ENCODE data around the gene PHF24. TPM values are rescaled to one million over a fixed set of nuclear protein-coding genes. Genes with fewer than 3 reads are reported as not detected.
"Not testable (repeated sequence)": the region's sequence is repeated elsewhere in the genome, so short reads cannot be mapped to it uniquely, and the experiment has no call there.

Gene PHF24
- total and polyA plus RNA-seq, 2 of the 4 experiments (the other 2 are of a cell fraction): 0.02 TPM; not detected in 1

DNA sequence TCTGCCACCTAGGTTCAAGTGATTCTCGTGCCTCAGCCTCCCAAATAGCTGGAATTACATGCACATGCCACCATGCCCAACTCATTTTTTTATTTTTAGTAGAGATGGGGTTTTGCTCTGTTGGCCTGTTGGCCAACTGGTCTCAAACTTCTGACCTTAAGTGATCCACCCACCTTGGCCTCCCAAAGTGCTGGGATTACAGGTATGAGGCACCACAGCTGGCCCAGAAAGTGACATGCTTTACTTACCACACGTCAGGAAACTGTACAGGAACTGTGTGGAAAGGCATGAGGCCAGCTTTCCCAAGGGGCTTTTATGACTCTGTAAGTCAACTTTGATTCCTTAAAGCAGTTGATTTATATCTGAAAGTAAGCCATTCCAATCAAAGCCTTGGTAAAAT, 56.4 kb downstream of the PHF24 start:
- Histone ChIP-seq H3K4ac (ENCODE audit: low read depth, low read length) (no peak overlapping the region), H3K9me1 (ENCODE audit: insufficient read depth, low read length) (no peaks in the 10 kb centered on the region), H4K91ac (ENCODE audit: insufficient read depth, low read depth, low read length) (no peak overlapping the region), H3K36me3 (ENCODE audit: control insufficient read depth, insufficient read depth, low read length) (peaks cover 7% of the 10 kb centered on the region), H3K56ac (ENCODE audit: extremely low read depth, insufficient read depth, low read length) (no peak overlapping the region), H3K27me3 (ENCODE audit: control insufficient read depth, insufficient read depth, low read length) (no peaks in the 10 kb centered on the region), H3K9ac (ENCODE audit: low read depth, low read length) (no peak overlapping the region), H3K14ac (replicated peaks; ENCODE audit: low read depth, low read length) (no peak overlapping the region), H3K18ac (ENCODE audit: low read depth, low read length) (no peak overlapping the region), H3K9me3 (ENCODE audit: control insufficient read depth, insufficient read depth, low read length) (peaks cover 8% of the 10 kb centered on the region), H2BK5ac (ENCODE audit: low read depth, low read length, poor library complexity, severe bottlenecking) (no peak overlapping the region), H3K79me1 (ENCODE audit: low read depth in 1 of 2, low read length in 2 of 2) (no peaks in the 10 kb centered on the region), H2BK15ac (ENCODE audit: low read depth, low read length) (no peak overlapping the region), H3K4me1 (ENCODE audit: control insufficient read depth, insufficient read depth, low read length) (no peaks in the 10 kb centered on the region), H2AK5ac (ENCODE audit: low read depth, low read length) (no peak overlapping the region), H2AFZ (replicated peaks; ENCODE audit: low read length, poor library complexity) (no peak overlapping the region), H2BK120ac (ENCODE audit: low read depth, low read length) (no peak overlapping the region), H3K4me3 (ENCODE audit: insufficient read depth, low read depth, low read length) (no peak overlapping the region), H4K20me1 (ENCODE audit: insufficient read depth, low read length) (no peaks in the 10 kb centered on the region), H2BK20ac (ENCODE audit: low read depth, low read length) (no peak overlapping the region), H2AK9ac (replicated peaks; ENCODE audit: low read depth, low read length, poor library complexity) (no peak overlapping the region), H4K5ac (ENCODE audit: low read depth, low read length) (no peak overlapping the region), H3K27ac (ENCODE audit: insufficient read depth, low read length) (no peak overlapping the region), H4K8ac (ENCODE audit: low read depth in 2 of 2, low read length in 2 of 2) (no peak overlapping the region), H3K4me2 (ENCODE audit: low read depth, low read length) (no peak overlapping the region), H3K23ac (ENCODE audit: low read depth, low read length) (no peak overlapping the region)
- DNase-seq: no peak
- dilution Hi-C loops (cut with HindIII; ENCODE audit: low sequenced_read_pairs, unreplicated experiment) (no loop called here), intact Hi-C loops (cut with micrococcal nuclease) (no loop called here), in situ Hi-C loops (cut with MboI; ENCODE audit: low sequenced_read_pairs) (no loop called here)
- BruUV-seq (replicated peaks): no TSS peak
- no peak for ATAC-seq (ENCODE audit: low read depth)
- no CpG with 5 or more reads among the region's 2 CpGs for WGBS, 2 experiments (ENCODE audit: extremely low coverage in 2 of 2, insufficient read length in 1 of 2)
- TF ChIP-seq RFX5 (IDR thresholded peaks at IDR 0.05; ENCODE audit: low read depth, low read length) (no peak), NFE2L2 (IDR thresholded peaks at IDR 0.05; ENCODE audit: low read depth, low read length) (no peak), RAD21 (IDR thresholded peaks at IDR 0.05; ENCODE audit: low read length) (no peak), MAFK (IDR thresholded peaks at IDR 0.05; ENCODE audit: low read depth, low read length) (no peak), RCOR1 (IDR thresholded peaks at IDR 0.05; ENCODE audit: insufficient replicate concordance, low read length) (no peak), MAZ (IDR thresholded peaks at IDR 0.05; ENCODE audit: borderline replicate concordance, low read depth, low read length) (no peak)
- ChIA-PET POLR2A (ENCODE audit: unreplicated experiment) (no interaction called here), CTCF (interaction anchor here (0.6 kb wide), 1 partner anchor 720 kb away, joined by 3 read pairs; no protein-coding TSS in a partner anchor)

DNA sequence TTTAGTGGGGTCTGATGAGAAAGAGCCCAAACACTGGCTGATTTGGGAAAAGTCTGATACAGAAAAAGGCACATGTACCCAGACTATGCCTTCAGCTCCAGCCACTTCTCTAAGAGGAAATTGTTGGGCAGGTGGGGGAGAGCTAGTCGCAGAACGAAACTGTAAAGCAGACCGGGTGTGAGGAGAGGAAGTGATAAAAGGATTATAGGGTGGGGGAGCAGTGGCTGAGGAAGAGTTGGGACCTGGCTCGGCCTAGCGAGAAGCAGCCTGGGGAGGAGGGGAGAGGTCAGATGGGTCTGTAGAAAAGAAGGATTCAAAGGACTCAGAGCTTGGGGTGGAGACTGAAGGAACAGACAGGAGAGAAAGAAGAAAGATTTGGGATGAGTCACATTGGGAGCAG, 65.4 kb downstream of the PHF24 start:
- H4K91ac ChIP-seq (ENCODE audit: insufficient read depth, low read depth, low read length); H3K18ac ChIP-seq (ENCODE audit: low read depth, low read length); H2BK120ac ChIP-seq (ENCODE audit: low read depth, low read length); H3K23ac ChIP-seq (ENCODE audit: low read depth, low read length); H3K4ac ChIP-seq (ENCODE audit: low read depth, low read length); ATAC-seq (ENCODE audit: low read depth); H3K36me3 ChIP-seq (ENCODE audit: control insufficient read depth, insufficient read depth, low read length); in situ Hi-C loops (cut with MboI; ENCODE audit: low sequenced_read_pairs); H4K5ac ChIP-seq (ENCODE audit: low read depth, low read length); H3K9ac ChIP-seq (ENCODE audit: low read depth, low read length); H2AFZ ChIP-seq (replicated peaks; ENCODE audit: low read length, poor library complexity); CTCF ChIA-PET; H4K20me1 ChIP-seq (ENCODE audit: insufficient read depth, low read length); DNase-seq; H2BK20ac ChIP-seq (ENCODE audit: low read depth, low read length); H3K9me1 ChIP-seq (ENCODE audit: insufficient read depth, low read length); H3K27me3 ChIP-seq (ENCODE audit: control insufficient read depth, insufficient read depth, low read length); H3K79me1 ChIP-seq (ENCODE audit: low read depth in 1 of 2, low read length in 2 of 2); H2BK5ac ChIP-seq (ENCODE audit: low read depth, low read length, poor library complexity, severe bottlenecking); intact Hi-C loops (cut with micrococcal nuclease); H3K14ac ChIP-seq (replicated peaks; ENCODE audit: low read depth, low read length); dilution Hi-C loops (cut with HindIII; ENCODE audit: low sequenced_read_pairs, unreplicated experiment); H2AK5ac ChIP-seq (ENCODE audit: low read depth, low read length); H2AK9ac ChIP-seq (replicated peaks; ENCODE audit: low read depth, low read length, poor library complexity); H2BK15ac ChIP-seq (ENCODE audit: low read depth, low read length); H3K4me3 ChIP-seq (ENCODE audit: insufficient read depth, low read depth, low read length); H3K56ac ChIP-seq (ENCODE audit: extremely low read depth, insufficient read depth, low read length); H3K27ac ChIP-seq (ENCODE audit: insufficient read depth, low read length); H3K4me1 ChIP-seq (ENCODE audit: control insufficient read depth, insufficient read depth, low read length); H3K9me3 ChIP-seq (ENCODE audit: control insufficient read depth, insufficient read depth, low read length); H3K4me2 ChIP-seq (ENCODE audit: low read depth, low read length); BruUV-seq (replicated peaks); H4K8ac ChIP-seq (ENCODE audit: low read depth in 2 of 2, low read length in 2 of 2): not testable (repeated sequence)
- 50% methylated on average over 2 of the region's 5 CpGs; no CpG with 5 or more reads in 1 of the 2 experiments for WGBS, 2 experiments (ENCODE audit: extremely low coverage in 2 of 2, insufficient read length in 1 of 2)
- POLR2A ChIA-PET (ENCODE audit: unreplicated experiment): interaction anchor here (0.6 kb wide), 1 partner anchor 48 kb away, joined by 17 read pairs; no protein-coding TSS in a partner anchor
